Measurements from ENCODE around the gene SLC13A2.

The SLC13A2 gene

DNA sequence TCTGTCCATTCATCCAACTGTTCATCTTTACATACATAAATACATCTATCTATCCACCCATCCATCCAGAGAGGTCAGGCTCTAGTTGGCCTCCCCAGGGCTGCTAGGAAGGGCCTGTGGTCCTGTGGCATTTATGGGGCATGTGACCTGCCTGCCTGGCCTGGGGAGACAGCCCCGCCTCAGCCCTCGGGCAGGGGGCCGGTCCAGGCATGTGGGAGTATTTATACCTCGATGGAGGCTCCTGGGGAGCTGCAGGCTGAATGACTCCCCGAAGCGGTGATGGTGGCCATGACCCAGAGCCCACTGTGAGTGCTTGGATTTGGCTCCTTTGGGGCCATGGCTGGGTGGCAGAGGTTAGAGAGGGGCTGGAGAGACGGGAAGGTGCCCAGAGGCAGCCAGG is 40.0 kb downstream of the SLC13A2 start:
- peaks cover 51% of the 10 kb centered on the region for H3K27me3 ChIP-seq (ENCODE audit: insufficient read depth, low read depth)
- H3K4me3 ChIP-seq (IDR thresholded peaks at IDR 0.05; ENCODE audit: insufficient read depth, low read depth, low read length): no peak overlapping the region
- H2AFZ ChIP-seq (ENCODE audit: low read depth): no peak overlapping the region
- TF ChIP-seq, protein P1, sequence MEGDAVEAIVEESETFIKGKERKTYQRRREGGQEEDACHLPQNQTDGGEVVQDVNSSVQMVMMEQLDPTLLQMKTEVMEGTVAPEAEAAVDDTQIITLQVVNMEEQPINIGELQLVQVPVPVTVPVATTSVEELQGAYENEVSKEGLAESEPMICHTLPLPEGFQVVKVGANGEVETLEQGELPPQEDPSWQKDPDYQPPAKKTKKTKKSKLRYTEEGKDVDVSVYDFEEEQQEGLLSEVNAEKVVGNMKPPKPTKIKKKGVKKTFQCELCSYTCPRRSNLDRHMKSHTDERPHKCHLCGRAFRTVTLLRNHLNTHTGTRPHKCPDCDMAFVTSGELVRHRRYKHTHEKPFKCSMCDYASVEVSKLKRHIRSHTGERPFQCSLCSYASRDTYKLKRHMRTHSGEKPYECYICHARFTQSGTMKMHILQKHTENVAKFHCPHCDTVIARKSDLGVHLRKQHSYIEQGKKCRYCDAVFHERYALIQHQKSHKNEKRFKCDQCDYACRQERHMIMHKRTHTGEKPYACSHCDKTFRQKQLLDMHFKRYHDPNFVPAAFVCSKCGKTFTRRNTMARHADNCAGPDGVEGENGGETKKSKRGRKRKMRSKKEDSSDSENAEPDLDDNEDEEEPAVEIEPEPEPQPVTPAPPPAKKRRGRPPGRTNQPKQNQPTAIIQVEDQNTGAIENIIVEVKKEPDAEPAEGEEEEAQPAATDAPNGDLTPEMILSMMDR (conservative IDR thresholded peaks at IDR 0.05; ENCODE audit: low read depth, low read length): no peak
- H3K27ac ChIP-seq: no peak overlapping the region
- H3K79me2 ChIP-seq (ENCODE audit: insufficient read depth, low read depth): no peaks in the 10 kb centered on the region
- no peak overlapping the region for H3K9ac ChIP-seq
- H3K4me1 ChIP-seq (ENCODE audit: low read depth, poor library complexity, severe bottlenecking): peaks cover 5% of the 10 kb centered on the region
- no peak overlapping the region for H3K4me2 ChIP-seq
- no peaks in the 10 kb centered on the region for H4K20me1 ChIP-seq (ENCODE audit: insufficient read depth)
- H3K36me3 ChIP-seq (ENCODE audit: insufficient read depth): no peaks in the 10 kb centered on the region

DNA sequence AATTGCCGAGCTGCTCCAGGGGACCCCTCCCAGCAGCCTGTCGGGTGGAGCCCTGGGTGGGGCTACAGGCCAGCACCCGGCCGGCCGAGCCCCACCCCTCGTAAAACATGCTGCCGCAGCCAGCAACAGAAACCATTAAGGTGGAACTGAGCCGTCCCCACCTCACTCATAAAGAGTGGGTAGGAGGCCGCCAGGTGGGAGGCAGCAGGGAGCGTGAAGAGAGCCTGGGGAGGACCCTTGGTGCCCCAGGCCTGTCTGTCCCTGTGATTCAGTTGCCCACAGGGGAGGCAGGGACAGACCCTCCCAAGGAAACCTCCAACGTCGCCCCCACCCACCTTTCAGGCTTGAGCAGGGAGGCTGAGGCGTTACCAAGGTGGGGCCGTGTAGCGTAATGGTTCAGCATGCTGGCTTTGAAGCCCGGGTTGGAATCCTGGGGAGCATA is 41.1 kb downstream of the SLC13A2 start:
- Histone ChIP-seq H3K27me3 (ENCODE audit: insufficient read depth, low read depth) (peaks cover 45% of the 10 kb centered on the region), H4K20me1 (ENCODE audit: insufficient read depth) (no peaks in the 10 kb centered on the region), H2AFZ (ENCODE audit: low read depth) (no peak overlapping the region), H3K79me2 (ENCODE audit: insufficient read depth, low read depth) (no peaks in the 10 kb centered on the region), H3K4me3 (IDR thresholded peaks at IDR 0.05; ENCODE audit: insufficient read depth, low read depth, low read length) (no peak overlapping the region), H3K27ac (no peak overlapping the region), H3K4me2 (no peak overlapping the region), H3K36me3 (ENCODE audit: insufficient read depth) (no peaks in the 10 kb centered on the region), H3K4me1 (ENCODE audit: low read depth, poor library complexity, severe bottlenecking) (peaks cover 16% of the 10 kb centered on the region), H3K9ac (no peak overlapping the region)
- TF ChIP-seq, protein P1 (conservative IDR thresholded peaks at IDR 0.05; ENCODE audit: low read depth, low read length): no peak

DNA sequence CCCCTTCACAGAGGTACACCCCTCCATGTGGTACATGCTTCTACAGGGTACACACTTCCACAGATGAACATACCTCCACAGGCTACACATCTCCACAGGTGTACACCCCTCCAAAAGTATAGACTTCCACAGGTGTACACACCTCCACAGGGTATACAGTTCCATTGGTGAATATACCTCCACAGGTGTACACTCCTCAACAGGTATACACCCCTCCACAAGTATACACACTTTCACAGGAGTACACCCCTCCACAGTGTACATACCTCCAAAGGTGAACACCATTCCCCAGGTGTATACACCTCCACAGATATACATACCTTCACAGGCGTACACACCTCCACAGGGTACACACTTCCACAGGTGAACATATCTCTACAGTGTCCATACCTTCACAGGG is 42.1 kb downstream of the SLC13A2 start:
- Histone ChIP-seq H3K9ac (no peak overlapping the region), H3K27me3 (ENCODE audit: insufficient read depth, low read depth) (peaks cover 38% of the 10 kb centered on the region), H3K79me2 (ENCODE audit: insufficient read depth, low read depth) (no peaks in the 10 kb centered on the region), H3K4me1 (ENCODE audit: low read depth, poor library complexity, severe bottlenecking) (peaks cover 18% of the 10 kb centered on the region), H4K20me1 (ENCODE audit: insufficient read depth) (no peaks in the 10 kb centered on the region), H3K4me2 (no peak overlapping the region), H3K27ac (no peak overlapping the region), H3K4me3 (IDR thresholded peaks at IDR 0.05; ENCODE audit: insufficient read depth, low read depth, low read length) (no peak overlapping the region), H2AFZ (ENCODE audit: low read depth) (no peak overlapping the region), H3K36me3 (ENCODE audit: insufficient read depth) (no peaks in the 10 kb centered on the region)
- TF ChIP-seq, protein P1 (conservative IDR thresholded peaks at IDR 0.05; ENCODE audit: low read depth, low read length): no peak

DNA sequence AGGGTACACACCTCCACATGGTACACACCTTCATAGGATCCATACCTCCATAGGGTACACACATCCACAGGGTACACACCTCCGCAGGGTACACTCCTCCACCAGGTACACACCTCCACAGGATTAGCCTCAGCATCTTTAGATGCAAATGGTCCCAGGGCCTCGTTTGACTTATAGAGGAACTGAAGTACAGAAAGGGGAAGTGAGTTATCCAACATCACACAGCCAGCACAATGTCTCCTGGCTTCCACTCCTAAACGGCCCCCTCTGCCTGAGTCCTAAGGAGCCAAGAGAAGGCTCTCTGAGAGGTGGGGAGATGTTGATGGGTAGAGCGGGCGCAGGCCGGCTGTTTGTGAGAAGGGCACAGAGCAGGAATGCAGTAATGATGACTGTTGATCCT is 44.7 kb downstream of the SLC13A2 start:
- Histone ChIP-seq H3K79me2 (ENCODE audit: insufficient read depth, low read depth) (no peaks in the 10 kb centered on the region), H3K4me3 (IDR thresholded peaks at IDR 0.05; ENCODE audit: insufficient read depth, low read depth, low read length) (no peak overlapping the region), H3K27me3 (ENCODE audit: insufficient read depth, low read depth) (peaks cover 28% of the 10 kb centered on the region), H3K27ac (no peak overlapping the region), H3K9ac (no peak overlapping the region), H3K4me2 (no peak overlapping the region), H2AFZ (ENCODE audit: low read depth) (no peak overlapping the region), H4K20me1 (ENCODE audit: insufficient read depth) (no peaks in the 10 kb centered on the region), H3K4me1 (ENCODE audit: low read depth, poor library complexity, severe bottlenecking) (peaks cover 18% of the 10 kb centered on the region), H3K36me3 (ENCODE audit: insufficient read depth) (no peaks in the 10 kb centered on the region)
- TF ChIP-seq, protein P1 (conservative IDR thresholded peaks at IDR 0.05; ENCODE audit: low read depth, low read length): no peak
